DMS 273 (cell line): ENCODE measurements around the gene STX4.

ENCODE experiments used
- DNase-seq: peaks from one replicate; lab custom pipeline; 2025; ENCODE audit not compliant: unreplicated experiment; lab: John Stamatoyannopoulos, UW

STX4 gene

DNA sequence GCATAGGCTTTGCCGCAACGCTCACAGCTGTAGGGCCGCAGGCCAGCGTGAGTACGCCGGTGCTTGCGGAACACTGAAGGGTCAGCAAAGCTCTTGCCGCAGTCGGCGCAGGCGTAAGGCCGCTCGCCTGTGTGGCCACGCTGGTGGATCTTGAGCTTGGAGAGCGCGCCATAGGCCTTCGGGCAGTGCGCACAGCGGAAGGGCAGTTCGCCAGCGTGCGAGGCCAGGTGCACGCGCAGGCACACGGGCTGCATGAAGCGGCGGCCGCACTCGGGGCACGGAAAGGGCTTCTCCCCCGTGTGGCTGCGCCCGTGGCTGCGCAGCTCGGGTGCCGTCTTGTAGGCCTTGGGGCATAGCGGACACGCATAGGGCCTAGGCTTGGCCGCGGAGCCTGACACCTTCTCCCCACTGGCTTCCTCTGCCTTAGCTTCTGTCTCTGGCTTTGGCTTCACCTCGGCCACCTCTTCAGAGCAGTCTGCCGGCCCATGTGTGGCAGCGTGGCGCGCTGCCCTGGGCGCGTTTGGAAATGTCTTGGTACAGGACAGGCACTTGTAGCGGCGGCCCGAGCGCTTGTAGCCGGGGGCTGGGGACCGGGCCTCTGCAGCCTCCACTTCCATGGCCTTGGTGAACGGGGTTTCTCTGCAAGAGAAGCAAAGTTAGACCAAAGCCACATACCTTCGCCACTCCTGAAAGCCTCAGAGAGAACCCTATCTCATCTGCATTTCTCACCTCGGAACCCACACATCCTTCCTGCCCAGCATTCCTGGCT is 30.7 kb downstream of the STX4 start:
- no peak for DNase-seq

DNA sequence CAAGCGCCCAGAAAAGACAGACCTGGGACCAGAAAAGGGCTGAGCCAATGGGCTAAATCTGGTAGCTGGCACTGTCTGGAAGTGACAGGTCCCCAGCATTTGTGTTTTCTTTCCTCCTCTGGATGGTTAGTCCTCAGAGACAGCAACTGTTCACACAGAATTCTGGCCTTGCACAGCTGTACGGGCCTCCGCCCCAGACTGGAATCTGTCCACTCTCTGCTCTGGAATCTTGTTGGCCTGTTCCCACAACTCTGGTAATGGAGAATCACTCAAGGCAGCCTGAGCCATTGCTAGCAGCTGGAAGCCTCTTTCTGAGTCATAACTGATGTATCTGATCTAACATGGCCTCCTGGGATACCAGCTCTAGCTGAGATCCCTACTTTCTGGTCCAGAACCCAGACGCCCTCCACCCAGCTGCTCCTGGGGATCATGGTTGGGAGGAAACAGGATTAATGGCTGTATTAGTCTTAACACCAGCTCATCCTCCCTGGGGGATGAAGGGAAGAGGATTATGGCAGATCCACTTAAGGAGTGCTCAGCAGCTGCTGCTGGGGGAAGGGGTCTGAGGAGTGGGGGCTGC is 31.6 kb downstream of the STX4 start:
- DNase-seq, result no peak

DNA sequence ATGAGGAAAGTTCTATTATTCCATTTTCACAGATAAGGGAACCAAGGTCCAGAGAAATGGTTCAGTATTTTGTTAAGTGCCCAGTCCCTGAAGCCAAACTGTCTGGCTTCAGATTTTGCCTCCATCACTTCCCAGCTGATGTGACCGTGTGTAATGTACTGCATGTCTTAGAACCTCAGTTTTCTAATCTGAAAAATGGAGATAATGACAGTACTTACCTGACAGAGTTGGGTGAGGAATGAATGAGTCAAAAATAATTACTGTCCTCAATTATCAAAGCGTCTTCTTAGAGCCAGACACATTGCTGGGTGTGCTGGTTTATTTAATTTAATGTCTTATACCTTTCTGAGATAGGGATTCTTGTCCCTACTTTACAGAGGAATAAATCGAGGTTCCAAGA is 34.0 kb downstream of the STX4 start:
- DNase-seq, result no peak

DNA sequence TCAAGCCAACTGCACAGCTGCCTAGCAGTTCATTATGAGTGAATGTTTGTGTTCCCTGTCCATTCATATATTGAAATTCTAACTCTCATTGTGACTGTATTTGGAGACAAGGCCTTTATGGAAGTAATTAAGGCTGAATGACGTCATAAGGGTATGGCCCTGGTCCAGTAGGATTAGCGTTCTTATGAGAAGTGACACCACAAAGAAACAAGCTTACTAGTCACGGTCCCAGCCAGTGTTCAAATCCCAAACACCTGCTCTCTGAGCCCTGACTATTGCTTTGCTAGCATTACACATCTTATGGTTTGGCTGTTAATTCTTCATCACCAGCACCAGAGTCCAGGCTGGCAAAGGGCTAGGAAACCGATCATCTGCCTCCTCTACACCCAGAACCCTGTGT is 38.5 kb downstream of the STX4 start:
- peak; percentile 60 for DNase-seq

DNA sequence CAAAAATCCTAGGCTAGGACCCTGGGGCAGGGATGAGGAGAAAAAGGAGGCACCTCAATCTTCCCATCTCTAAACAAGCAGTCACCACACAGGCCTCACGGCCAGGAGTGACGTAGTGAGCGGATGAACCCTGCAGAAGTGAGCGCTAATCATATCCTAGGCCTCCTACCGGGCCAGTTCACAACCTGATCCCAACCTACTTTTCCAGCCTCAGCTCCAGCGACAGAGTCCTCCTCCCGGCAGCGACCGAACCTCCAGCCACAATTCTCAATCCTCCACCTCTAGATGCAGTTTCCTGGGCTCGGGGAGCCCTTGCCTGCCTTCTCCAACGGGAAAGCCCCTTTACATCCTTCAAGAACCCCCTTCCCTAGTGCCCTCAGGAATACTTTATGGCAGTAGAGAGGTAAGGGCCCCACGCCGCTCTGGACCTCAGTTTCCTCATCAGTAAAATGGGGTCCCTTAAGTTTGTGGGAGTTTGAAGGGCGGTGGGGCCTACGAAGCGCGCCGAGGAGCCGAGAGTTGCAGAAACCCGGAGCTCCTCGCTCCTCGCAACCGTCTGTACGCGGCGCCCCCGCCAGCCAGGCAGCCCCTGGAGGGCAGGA is 39.3 kb downstream of the STX4 start:
- DNase-seq, result peak; percentile 66

DNA sequence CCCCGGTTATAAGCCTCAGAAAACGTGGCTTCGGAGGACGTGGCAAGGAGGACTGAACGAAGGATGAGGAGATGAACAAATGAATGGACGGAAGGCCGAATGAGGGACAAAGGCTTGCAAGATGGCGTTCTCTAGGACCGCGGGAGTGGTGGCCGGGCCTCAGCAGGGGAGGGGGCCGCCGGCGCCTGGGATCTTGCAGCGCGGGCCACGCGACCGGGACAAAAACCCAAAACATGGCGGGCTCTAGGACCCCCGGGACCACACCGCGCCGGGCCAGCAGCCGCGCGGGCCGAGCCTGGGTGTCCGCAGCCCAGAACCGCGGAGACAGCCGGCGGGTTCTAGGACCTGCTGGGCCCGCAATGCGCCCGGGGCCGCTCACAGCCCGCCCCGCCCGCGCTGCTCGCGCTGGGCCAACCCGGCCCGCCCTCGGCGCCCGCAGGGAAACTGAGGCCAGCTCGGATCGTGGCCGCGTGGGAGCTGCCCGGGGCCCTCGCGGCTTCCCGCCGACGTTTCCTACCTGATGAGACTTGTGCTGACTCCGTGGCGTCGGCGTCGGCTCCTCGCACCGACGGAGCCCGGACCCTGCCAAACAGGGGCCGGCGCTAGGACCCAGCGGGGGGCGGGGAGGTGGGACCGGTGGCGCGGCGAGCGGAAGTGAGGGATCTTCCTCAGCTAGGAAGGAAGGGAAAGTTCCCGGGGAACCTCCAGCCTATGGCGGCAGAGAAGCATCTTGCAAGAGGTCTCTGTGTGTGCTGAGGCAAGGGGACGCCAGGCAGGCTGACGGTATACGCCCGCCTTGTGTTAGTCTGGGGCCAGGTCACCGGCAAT is 40.0 kb downstream of the STX4 start:
- peak; percentile 97 for DNase-seq

DNA sequence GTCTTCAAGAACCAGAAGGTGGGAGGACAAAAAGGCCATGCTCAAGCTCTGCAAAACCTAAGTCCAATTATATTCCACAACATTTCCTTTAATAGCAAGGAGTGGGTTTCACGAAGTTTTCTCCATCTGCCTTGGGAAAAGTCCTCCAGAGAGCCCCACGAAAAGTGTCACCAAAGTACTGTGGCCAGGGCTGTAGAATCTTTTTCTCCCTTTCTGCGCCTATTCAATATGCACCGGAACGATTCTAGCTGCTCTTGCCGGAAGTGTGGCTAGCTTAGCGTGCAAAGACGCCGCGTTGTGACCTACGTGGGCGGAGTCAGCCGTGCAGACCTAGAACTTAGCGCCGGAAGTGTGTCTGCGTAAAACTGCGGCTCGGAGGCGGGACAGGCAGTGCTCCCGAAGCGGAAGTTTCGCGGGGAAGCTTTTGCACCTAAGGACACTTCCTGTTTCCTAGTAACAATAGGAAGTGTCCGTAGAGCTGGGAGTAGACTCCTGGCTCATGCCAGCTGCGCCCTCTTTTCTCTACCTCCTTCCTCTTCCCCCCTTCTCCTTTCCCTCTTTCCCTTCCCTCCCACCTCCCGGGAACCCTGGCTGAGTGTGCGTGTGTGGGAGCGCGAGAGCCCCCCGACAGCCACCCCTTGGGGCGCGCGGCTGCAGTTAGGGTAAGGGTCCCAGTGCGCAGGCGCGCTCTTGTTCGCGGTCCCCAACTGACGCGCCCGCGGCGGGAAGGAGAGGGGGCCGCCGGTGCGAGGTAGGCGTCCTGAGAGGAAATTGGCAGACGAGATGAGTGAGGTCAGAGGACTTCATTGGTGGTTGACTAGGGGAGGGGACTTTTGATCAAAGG is 40.8 kb downstream of the STX4 start, which contains the start of the genes ZNF646 and ZNF668:
TSS of gene ZNF646 (plus strand) at position 453 of the 844 bp plus-strand sequence. CDS start 1,903 bp downstream, outside the sequence.
TSS of gene ZNF668 (minus strand) at position 271 of the 844 bp plus-strand sequence. CDS start 9,781 bp downstream, outside the sequence.
- peak; percentile 100 for DNase-seq

DNA sequence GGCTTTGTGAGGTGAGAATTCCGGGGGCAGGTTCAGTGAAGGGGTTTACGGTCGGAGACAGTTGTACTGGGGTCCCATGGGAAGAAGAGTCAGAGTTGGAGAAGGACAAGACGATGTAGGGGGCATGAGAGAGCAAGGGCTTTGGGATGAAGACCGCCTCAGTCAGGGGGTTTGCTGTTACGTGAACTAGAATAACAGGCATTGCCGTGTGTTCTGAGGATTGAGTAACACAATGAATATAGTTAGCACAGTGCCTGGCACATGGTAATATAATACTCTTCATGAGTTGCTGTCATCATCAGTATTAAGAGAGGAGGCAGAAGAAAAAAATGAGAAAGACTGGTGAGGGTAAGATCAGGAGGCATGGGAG is 41.4 kb downstream of the STX4 start:
- no peak for DNase-seq

DNA sequence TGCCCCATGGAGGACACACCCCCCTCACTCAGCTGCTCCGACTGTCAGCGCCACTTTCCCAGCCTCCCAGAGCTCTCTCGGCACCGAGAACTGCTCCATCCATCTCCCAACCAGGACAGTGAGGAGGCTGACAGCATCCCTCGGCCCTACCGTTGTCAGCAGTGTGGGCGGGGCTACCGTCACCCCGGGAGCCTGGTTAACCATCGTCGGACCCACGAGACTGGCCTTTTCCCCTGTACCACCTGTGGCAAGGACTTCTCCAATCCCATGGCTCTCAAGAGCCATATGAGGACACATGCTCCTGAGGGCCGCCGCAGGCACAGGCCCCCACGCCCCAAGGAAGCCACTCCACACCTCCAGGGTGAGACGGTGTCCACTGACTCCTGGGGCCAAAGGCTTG is 43.0 kb downstream of the STX4 start:
- DNase-seq, result no peak

DNA sequence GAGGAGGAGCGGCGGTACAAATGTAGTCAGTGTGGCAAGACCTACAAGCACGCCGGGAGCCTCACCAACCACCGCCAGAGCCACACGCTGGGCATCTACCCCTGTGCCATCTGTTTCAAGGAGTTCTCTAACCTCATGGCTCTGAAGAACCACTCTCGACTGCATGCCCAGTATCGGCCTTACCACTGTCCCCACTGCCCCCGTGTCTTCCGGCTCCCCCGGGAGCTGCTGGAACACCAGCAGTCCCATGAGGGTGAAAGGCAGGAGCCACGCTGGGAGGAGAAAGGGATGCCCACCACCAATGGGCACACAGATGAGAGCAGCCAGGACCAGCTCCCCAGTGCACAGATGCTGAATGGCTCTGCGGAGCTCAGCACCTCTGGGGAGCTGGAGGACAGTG is 43.7 kb downstream of the STX4 start:
- no peak for DNase-seq

DNA sequence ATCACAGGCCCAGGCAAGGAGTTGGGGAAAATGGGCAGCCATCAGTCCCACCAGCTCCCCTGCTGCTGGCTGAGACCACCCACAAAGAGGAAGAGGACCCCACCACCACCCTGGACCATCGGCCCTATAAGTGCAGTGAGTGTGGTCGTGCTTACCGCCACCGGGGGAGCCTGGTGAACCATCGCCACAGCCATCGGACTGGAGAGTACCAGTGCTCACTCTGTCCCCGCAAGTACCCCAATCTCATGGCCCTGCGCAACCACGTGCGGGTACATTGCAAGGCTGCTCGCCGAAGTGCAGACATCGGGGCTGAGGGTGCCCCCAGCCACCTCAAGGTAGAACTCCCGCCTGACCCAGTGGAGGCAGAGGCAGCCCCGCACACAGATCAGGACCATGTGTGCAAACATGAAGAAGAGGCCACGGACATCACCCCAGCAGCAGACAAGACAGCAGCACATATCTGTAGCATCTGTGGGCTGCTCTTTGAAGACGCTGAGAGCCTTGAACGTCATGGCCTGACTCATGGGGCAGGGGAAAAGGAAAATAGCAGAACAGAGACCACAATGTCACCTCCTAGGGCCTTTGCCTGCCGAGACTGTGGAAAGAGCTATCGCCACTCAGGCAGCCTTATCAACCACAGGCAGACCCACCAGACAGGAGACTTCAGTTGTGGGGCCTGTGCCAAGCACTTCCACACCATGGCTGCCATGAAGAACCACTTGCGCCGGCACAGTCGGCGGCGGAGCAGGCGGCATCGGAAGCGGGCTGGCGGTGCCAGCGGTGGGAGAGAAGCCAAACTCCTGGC is 44.4 kb downstream of the STX4 start:
- no peak for DNase-seq

DNA sequence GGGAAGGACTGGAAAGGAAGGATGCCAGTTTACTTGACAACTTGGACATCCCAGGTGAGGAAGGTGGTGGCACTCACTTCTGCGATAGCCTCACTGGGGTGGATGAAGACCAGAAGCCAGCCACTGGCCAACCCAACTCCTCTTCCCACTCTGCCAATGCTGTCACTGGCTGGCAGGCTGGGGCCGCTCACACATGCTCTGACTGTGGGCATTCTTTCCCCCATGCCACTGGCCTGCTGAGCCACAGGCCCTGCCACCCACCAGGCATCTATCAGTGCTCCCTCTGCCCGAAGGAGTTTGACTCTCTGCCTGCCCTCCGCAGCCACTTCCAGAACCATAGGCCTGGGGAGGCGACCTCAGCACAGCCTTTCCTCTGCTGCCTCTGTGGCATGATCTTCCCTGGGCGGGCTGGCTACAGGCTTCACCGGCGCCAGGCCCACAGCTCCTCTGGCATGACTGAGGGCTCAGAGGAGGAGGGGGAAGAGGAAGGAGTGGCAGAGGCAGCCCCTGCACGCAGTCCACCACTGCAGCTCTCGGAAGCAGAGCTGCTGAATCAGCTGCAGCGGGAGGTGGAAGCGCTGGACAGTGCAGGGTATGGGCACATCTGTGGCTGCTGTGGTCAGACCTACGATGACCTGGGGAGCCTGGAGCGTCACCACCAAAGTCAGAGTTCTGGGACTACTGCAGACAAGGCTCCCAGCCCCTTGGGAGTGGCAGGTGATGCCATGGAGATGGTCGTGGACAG is 45.4 kb downstream of the STX4 start:
- no peak for DNase-seq

DNA sequence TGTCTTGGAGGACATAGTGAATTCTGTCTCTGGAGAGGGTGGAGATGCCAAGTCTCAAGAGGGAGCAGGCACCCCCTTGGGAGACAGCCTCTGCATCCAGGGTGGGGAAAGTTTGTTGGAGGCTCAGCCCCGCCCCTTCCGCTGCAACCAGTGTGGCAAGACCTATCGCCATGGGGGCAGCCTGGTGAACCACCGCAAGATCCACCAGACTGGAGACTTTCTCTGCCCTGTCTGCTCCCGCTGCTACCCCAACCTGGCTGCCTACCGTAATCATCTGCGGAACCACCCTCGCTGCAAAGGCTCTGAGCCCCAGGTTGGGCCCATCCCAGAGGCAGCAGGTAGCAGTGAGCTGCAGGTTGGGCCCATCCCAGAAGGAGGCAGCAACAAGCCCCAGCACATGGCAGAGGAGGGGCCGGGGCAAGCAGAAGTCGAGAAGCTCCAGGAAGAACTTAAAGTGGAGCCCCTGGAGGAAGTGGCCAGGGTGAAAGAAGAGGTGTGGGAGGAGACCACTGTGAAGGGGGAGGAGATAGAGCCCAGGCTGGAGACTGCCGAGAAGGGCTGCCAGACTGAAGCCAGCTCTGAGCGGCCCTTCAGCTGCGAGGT is 46.1 kb downstream of the STX4 start:
- no peak for DNase-seq

DNA sequence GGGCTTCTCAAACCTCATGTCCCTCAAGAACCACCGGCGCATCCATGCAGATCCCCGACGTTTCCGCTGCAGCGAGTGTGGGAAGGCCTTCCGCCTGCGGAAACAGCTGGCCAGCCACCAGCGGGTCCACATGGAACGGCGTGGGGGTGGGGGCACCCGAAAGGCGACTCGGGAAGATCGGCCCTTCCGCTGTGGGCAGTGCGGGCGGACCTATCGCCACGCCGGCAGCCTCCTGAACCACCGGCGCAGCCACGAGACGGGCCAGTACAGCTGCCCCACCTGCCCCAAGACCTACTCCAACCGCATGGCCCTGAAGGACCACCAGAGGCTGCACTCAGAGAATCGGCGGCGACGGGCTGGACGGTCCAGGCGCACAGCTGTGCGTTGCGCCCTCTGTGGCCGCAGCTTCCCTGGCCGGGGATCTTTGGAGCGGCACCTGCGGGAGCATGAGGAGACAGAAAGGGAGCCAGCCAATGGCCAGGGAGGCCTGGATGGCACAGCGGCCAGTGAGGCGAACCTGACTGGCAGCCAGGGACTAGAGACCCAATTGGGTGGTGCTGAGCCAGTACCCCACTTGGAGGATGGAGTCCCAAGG is 46.8 kb downstream of the STX4 start:
- DNase-seq, result no peak

DNA sequence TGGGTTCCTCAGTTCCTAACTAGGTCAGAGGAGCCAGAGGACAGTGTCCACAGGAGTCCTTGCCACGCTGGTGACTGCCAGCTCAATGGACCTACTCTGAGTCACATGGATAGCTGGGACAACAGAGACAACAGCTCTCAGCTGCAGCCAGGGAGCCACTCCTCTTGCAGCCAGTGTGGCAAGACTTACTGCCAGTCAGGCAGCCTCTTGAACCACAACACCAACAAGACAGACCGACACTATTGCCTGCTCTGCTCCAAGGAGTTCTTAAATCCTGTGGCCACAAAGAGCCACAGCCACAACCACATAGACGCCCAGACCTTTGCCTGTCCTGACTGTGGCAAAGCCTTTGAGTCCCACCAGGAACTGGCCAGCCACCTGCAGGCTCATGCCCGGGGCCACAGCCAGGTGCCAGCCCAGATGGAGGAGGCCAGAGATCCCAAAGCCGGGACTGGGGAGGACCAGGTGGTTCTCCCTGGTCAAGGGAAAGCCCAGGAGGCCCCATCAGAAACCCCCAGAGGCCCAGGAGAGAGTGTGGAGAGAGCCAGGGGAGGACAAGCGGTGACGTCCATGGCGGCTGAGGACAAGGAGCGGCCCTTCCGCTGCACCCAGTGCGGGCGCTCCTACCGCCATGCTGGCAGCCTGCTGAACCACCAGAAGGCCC is 47.5 kb downstream of the STX4 start:
- DNase-seq, result no peak

DNA sequence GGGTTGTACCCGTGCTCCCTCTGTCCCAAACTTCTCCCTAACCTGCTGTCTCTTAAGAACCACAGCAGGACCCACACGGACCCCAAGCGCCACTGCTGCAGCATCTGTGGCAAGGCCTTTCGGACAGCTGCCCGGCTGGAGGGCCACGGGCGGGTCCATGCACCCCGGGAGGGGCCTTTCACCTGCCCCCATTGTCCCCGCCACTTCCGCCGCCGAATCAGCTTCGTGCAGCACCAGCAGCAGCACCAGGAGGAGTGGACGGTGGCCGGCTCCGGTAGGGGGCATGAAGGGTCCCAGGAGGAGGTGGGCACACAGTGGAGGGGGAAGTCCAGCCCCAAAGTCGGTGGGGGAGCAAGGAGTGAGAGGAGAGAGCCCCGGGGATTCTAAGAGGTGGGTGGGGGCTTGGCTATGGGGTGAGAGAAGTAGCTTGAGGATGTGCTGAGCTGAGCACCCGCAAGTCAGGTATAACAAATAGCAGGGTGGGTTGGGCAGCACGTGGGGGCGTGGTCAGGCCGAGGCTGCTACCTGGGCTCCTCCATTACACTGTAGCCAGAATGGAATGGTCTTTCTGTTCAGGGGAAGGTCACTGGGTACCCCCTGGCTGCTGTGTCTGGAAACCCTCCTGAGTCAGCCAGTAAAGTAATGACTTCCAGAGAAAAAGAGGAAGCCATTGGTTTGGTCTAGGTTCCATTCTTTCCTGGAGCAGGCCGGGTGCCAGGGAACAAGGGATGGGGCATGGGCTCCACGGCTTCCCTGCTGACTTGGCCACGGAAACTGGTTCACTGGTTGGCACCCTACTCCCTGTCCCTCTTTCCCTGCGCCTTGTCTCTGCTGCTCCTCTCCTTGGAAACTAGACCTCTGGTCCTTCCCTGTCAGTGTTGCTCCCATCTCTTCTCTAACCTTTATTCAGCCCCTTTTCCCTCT is 48.3 kb downstream of the STX4 start:
- no peak for DNase-seq
